SHP77 treated with DMSO at 0.1 percent for 48 hours (cell line): ENCODE measurements around the gene KLK2.
"Not testable (repeated sequence)": the region's sequence is repeated elsewhere in the genome, so short reads cannot be mapped to it uniquely, and the experiment has no call there.

Experiments
- DNase-seq: peaks from one replicate; lab custom pipeline; 2025; lab: John Stamatoyannopoulos, UW

Gene KLK2

DNA sequence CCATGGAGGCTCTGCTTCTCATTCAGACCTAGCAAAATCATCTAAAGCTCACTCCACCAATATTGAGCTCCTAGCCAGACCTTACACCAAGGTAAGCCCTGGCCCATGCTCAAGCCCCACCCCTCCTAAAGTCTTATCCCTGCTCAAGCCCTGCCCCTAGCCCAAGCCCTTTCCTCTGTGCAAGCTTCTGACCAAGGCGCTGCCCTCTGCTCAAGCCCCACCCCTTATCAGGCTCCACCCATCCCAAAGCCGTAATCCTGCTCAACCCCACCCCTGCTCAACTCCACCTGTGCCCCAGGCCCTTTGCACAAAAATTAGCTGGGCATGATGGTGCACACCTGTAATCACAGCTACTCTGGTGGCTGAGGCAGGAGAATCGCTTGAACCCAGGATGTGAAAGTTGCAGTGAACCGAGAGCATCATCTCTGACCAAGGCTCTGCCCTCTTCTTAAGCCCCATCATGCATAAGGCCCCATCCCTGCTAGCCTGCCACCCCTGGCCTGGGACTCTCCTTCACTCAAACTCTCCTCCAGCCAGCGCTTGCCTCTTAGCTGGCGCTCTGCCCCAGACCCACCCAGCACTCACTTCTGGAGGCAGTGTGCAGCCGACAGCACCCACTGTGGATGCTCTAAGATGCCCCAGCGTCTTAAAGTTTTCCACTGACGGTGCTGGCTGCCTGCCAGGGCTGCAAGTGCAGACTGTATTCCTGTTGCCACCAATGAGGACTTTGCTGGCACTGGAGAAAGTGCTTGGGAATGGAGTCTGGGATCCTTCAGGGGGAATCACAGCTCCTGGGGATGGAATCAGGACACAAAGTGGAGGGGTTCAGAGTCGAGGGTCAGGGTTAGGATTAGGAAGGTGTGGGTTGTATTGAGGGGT lies 21.5 kb downstream of the KLK2 start:
- DNase-seq, result no peak

DNA sequence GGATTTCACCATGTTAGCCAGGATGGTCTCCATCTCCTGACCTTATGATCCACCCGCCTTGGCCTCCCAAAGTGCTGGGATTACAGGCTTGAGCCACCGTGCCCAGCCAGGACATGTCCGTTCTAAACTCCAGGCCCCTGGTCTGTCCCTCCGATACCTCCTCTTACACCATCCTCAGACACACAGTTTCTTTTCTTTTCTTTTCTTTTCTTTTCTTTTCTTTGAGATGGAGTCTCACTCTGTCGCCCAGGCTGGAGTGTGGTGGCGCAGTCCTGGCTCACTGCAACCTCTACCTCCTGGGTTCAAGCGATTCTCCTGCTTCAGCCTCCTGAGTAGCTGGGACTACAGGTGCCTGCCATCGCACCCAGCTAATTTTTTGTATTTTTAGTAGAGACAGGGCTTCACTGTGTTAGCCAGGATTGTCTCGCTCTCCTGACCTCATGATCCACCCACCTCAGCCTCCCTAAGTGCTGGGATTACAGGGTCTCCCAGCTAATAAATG lies 22.9 kb downstream of the KLK2 start:
- DNase-seq, result not testable (repeated sequence)

DNA sequence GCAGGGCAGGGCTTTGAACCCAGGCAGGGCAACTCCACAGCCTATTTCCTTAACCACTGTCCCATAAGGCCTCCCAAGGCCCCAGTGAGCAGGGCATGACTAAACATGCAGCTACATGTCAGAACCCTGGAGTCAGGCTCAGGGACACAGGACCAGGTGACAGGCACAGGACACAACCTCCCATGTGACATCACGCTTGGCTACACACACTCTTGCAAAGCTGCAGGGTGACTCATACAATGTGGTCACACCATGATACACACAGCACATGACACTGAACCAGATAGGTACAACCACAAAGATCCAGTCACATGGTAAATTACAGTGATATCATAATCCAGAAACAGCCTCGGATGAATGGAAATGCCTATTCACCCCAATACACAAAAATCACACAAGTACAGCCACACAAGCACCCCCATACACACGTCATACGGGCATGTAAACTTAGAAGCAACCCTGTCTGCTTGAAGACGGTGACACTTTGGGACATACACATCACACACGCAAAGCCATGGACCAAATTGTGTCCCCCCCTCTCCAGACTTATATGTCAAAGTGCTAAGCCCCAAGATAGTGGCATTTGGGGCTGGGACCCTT lies 23.5 kb downstream of the KLK2 start:
- peak; percentile 55 for DNase-seq

DNA sequence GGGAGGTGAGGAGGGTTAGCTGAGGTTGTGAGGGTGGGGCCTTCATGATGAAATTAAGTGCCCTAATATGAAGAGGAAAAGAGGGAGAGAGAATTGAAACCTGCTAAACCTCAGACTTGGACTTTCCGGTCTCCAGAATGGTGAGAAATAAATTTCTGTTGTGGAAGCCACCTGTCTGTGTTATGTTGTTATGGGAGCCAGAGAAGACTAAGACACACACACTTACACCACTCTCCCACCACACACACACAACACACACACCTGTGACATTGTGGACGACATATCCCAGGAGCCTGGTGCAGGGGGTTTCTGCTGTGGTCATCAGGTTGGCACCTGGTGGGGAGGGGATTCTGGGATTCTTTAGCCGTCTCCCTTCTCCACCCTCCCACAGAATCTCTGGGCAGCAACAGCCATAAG lies 24.0 kb downstream of the KLK2 start:
- DNase-seq, result no peak

DNA sequence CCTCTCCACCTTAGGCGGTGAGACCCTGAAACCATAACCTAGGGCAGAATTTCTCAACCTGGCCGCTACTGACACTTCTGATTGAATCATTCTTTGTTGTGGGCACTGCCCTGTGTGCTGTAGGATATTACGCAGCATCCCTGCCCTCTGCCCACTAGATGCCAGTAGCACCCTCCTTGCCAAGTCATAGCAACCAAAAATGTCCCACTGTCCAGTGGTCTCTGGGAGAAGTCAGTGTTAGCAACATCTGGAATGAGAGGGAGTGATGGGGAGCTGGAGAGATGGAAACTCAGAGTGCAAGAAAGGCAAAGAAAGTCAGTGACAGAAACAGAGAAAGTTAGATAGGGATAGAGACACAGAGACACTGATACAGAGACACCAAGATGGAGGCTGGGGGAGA lies 24.4 kb downstream of the KLK2 start:
- no peak for DNase-seq

DNA sequence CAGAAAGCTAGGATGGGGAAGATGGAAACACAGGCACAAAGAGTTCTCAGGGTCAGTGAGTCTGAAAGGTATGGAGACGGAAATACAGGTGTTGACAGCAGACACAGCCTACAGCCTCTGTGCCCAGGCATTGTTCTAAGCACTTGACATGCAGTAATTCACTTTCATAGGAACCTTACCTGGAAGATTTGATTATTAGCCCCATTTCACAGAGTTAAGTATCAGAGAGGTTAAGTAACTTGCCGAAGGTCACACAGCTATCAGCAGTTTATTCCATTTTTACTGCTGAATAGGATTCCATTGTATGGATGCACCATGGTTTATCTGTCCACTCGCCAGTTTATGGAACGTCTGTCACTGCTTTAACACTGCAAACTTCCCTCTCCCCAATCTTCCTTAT lies 24.8 kb downstream of the KLK2 start:
- no peak for DNase-seq

DNA sequence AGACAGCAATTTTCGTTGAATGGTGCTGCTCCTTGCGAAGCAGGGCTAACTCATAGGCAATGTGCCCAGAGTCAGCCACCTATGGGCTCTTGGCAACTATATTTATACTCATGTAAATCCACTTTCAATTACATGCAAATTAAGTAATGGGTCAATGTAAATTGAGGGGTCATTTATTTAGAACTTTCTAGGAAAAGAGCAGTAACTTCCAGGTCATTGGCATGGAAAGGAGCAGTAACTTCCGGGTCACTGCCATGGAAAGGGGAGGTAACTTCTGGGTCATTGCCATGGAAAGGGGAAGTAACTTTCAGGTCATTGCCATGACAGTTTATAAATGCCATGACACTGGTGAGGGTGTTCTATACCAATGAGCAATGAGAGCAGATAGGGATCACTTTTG lies 26.3 kb downstream of the KLK2 start:
- DNase-seq, result no peak

DNA sequence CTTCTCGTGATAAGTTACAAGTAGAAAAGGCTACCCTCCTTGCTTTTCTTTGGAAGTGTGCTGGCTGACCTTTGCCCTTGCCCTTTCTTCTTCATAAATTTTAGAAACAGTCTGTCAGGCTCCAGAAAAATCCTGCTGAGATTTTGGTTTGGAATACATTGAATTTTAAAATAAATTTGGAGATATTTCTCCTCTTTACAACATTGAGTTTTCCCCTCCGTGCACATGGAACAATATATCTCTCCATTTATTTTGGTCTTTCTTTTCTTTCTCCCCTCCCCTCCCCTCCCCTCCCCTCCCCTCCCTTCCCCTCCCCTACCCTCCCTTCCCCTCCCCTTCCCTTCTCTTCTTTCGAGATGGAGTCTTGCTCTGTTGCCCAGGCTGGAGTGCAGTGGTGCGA lies 29.4 kb downstream of the KLK2 start:
- DNase-seq, result no peak

DNA sequence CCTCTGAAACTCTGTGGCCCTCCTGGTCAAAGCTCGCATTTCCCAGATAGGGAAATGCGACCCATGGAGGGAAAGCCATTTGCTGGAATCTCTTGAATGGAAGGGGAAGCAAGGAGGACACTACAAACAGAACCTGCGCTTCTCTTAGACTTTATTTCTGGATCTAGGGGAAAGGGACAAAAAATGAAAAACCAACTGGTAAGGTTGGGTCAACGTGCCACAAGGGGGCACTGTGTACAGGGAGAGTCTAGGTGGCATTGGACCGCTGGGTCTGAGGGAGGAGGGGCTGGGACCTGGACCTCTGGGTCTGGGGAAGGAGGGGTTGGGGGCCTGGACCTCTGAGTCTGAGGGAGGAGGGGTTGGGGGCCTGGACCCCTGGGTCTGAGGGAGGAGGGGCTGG lies 33.0 kb downstream of the KLK2 start:
- DNase-seq, result no peak

DNA sequence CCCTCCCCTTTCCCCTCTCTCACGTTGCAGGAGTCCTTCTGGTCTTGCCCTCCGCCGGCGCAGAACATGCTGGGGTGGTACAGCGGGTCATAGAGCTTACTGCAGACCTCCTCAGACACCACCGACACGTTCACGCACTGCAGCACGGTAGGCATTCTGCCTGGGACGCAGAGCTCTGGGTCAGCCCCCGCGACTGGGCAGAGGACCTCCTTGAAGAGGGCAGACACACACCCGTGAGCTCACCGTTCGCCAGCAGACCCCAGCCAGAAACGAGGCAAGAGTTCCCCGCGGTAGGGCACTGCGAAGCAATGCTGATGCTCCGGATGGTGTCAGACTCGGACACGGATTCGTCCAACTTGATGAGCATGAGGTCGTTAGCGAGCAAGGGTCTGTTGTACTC lies 35.1 kb downstream of the KLK2 start:
- no peak for DNase-seq

DNA sequence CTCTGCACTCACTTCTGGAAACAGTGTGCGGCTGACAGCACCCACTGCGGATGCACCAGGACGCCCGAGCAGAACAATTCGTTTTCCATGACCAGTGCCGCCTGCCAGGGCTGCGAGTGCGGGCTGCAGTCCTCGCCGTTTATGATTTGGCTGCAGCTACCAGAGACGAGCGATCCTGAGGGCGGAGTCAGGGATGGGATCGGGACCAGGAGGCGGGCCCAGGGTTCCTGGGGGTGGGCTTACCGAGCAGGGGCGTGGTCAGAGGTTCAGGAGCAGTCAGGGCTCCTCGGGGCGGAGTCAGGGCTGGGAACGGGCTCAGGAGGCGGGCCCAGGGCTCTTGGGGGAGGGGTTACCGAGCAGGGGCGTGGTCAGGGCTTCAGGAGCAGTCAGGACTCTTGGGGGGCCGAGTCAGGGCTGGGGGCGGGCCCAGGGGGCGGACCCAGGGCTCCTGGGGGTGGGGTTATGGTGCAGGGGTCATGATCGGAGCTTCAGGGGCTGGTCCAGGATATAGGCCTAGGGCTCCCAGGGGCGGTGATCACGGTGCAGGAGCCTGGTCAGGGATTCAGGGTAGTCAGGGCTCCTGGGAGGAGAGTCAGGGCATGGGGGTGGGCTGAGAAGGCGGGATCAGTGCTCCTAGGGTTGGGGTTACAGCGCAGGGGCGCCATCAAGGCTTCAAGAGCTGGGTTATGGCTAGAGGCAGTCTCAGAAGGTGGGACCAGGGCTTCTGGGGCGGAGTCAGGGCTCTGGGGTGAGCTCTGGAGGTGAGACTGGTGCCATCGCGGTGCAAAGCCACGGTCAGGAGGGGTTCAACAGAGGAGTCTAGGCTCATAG lies 36.2 kb downstream of the KLK2 start:
- DNase-seq, result peak; percentile 38

DNA sequence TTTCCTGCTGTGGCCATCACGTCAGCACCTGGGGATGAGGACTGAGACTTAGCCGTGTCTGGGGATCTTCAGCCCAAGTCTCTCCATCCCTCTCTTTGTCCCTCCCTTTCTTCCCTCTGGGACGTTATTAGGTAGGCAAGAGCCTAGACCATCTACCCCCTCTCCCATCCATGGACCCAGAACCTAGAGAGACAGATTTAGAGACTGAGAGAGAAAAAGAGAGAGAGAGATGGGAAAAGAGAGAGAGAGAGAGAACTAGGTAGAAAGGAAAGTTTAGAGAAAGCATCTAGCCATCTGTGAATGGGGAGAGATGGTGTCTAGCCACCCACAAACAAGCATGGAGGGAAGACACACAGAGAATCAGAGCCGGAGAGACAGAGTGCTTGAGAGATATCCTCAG lies 37.5 kb downstream of the KLK2 start:
- no peak for DNase-seq

DNA sequence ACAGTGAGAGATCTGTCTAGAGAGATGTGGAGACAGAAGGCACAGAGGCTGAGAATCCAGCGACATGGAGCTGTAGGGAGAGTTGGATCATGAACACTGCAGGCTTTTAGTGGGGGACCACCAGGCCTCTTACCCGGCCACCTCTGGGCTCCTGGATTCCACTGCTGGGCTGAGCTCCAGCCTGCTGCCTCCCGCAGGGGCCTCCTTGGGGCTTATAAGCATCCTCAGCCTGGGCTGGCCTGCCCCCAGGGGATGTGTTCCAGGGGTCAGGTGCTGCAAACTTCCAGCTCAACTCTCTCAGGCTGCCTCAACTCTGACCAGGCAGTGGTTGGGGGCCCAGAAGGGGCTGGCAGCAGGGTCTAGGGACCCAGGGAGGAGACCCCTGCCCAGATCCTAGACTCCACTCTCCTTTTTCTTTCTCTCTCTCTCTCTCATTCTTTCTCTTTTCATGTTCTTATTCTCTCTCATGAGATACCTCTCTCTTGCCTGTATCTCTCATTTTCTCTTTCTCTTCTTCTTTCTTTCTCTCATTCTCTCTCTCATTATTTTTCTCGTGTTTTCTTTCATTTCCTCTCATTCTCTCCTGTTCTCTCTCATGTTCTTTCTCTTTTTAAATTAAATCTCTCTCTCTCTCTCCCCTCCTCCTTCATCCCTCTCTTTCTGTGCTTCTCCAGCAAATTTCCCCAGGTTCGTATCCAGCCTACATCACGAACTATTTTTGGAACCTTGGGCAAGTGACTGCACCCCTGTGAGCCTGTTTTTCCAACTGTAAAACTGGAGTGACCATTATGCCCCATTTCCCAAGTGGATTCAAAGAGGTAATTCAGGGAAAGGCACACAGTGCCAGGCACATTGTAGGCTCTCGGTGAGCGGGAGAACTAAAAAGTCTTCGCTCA lies 38.2 kb downstream of the KLK2 start, which contains the start of gene KLK4:
KLK4 (minus strand) TSS at position 190 of the 896 bp plus-strand sequence. CDS start 657 bp downstream, outside the sequence.
- DNase-seq, result no peak

DNA sequence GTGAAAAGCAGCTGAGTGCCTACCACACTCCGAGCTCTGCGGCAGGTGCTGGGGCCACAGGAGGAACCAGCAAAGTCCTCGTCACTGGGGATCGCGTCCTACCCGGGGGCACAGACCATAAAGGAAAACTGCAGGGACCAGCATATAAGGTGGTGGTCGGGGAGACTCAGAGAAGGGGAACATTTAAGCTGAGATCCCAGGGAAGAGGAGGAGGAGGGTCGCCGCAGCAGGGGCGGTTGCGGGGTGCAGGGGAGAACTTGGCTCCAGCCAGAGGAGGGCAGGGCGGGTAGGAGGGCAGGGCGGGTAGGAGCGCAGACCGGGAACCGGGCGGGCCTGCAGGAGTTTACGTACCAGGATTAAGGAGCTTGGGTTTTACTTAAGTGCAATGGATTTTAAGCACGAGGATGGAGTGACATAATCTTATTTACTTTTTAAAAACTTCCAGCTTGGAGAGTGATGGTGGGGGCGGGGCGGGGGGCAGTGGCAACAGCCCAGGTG lies 38.9 kb downstream of the KLK2 start:
- DNase-seq, result no peak

DNA sequence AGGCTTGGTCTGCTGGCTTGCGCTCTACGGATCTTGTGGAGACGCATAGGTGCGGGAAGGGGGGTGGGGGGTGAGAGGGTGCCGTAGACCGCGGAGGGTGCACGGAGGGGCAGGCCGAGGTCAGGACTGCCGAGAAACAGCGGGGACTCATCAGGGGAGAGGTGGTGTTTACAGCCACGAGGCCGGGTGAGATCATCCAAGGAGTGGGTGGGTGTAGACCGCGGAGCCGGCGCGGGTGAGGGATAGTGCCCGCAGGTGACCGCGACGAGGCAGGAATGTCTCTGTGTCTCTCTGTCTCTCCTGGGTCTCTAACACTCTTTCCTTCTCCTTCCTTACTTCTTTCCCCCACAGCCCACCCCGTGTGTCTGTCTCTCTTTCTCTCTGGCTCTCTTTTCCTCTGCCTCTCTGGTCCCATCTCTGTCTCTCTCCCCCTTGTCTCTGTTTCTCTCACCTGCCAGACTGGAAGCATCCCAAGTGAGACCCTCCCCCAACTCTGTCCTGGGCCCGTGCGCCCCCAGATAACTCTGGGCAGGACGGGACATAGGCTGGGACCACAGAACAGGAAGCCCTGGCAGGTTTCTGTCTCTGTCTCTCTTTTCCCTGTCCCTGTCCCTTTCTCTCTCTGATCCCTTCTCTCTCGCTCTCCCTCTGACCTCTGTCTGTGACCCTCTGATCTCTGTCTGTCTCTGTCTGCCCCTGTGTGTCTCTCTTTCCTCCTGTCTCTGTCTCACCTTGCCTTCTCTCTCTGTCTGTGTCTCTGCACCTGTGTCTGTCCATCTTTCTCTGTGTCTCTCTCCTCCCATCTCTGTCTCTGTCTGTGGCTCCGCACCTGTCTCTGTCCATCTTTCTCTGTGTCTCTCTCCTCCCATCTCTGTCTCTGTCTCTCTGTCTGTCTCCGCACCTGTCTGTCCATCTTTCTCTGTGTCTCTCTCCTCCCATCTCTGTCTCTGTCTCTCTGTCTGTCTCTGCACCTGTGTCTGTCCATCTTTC lies 39.8 kb downstream of the KLK2 start:
- no peak for DNase-seq

DNA sequence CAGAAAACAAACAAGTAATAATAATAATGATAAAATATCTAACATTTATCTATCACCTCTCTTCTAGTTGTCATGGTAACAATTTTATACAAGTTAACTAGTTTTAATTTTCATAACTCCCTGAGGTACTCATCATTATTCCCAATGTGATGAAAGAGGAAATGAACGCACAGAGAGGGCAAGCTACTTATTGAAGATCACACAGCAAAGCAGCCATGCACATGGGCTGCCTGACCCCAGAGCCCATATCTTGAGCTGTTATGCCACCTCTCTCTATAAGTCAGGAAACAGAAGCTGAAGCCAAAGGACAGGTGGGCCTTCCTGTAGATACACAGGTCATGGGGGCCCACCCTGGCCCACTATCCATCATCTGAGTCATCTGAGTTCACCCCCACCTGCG lies 42.8 kb downstream of the KLK2 start:
- no peak for DNase-seq

DNA sequence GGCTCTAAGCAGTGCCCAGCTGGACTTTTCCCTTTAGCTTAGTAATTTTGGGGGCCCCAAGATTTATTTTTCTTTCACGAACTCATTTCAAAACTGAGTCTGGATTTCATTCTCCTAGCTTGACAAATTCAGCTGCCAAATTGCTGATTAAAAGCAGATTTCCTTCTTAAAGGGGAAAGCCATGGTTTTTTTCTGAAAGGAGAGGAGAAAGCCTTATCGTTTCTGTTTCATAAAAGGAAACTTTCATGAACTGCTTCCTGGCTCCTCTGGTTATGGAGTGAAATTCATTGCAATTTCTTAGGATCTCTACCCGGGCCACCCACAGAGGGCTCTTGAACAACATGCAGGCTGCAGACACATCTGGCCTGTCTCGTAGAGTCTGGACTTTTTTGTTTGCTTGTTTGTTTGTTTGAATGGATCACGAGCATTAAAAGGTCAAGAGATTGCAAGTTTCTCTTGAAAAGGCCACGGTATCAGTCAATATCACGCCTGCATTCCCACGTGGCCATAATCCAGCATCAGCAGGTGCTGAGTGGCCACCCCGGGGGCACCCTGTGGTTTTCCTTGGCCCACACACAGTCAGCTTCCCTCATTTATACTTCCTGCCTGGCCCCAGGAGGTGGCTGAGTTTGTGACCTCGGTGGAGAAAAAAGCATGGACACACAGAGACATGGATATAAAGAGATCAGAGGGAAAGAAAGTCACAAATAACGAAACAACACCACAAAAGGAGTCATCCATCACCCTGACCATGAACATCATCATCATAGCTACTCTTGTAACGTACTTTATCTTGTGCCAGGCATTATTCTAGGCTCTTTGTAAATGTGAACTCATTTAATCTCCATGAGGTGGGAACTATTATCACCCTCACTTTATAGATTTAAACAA lies 48.4 kb downstream of the KLK2 start:
- DNase-seq, result no peak

DNA sequence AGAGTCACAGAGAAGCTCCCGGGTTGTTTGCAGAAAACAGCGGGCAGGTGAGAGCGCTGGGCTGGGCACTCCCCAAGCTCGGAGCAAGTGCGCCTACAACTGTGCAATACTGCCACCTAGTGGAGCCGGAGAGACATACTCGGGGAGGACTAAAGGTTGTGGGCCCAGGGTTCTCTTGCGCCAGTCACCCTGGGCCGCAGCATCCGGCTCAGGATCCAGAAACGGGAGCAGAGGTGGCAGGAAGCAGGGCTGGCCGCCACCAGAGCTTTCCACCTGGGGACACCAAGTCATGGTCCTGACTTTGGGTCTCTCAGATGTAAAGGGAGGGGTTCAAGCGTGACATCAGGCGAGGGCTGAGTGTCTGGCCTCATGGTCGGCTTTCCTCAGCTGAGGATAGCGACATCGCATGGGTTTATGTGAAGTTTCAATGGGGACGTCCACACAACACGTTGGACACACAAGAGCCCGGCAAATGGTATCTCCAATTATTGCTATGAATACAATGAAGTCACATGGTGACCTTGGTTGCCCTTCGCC lies 49.1 kb downstream of the KLK2 start:
- peak; percentile 79 for DNase-seq

DNA sequence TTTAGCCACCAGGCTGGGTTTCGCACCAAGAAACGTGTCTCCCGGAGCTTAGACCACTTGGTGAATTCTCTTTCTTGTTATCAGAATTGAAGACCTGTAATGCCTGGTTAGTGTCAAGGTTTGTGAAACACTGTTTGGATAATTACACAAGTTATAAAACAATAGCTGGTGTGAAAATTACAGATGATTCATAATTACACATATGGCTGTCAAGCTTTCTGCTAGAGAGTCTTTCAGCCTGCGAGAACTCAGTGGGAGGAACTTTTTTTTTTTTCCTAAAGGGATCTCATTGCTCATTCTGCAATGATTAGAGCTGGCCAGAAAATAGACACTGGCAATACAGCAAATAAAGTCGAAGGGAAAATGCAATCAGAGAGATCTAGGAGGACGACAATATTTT lies 51.3 kb downstream of the KLK2 start:
- no peak for DNase-seq
